Pancreas (tissue), 10 donors: ENCODE measurements around the gene MAP3K12. TPM values are rescaled to one million over a fixed set of nuclear protein-coding genes. Genes with fewer than 3 reads are reported as not detected.

Source experiments
- ATAC-seq, 4 donors: fragments of 200-7000 bp; cut with Tn5 transposase; one replicate each; pipeline versions ENCODE4 v1.8.0 to v1.9.1; 2020; ENCODE audit warnings: mild to moderate bottlenecking in 4 of 4, moderate library complexity in 4 of 4
- DNase-seq, 6 donors: peaks; one replicate each; pipeline ENCODE4 v3.0.0-alpha.2; 2020
- FAIRE-seq: peaks from 2 replicates; lab custom pipeline; 2012; peaks lifted over from hg19 to GRCh38; lab: Jason Lieb, UNC
- H3K27ac ChIP-seq, 4 donors: fragments of 200-600 bp; sonication (generic); 1 replicate in 3 of 4; 2 replicates in 1 of 4; pipeline versions ENCODE4 v1.5.0 to v1.8.0; 2020
- H3K27me3 ChIP-seq, 4 donors: fragments of 200-600 bp; one replicate each; pipeline ENCODE4 v1.8.0; 2021
- H3K36me3 ChIP-seq, 3 donors: fragments of 200-600 bp; sonication (generic) in 1 of 3; one replicate each; pipeline versions ENCODE4 v1.5.0 to v1.8.0; 2020 to 2021
- H3K4me1 ChIP-seq, 3 donors: fragments of 200-600 bp; one replicate each; pipeline ENCODE4 v1.8.0; 2021
- H3K4me3 ChIP-seq, 4 donors: fragments of 200-600 bp; sonication (generic) in 2 of 4; one replicate each; pipeline versions ENCODE4 v1.5.0 to v1.8.0; 2020 to 2021
- H3K9me3 ChIP-seq, 4 donors: fragments of 200-600 bp; one replicate each; pipeline ENCODE4 v1.8.0; 2021
- CTCF ChIP-seq, 4 donors: fragments of 200-600 bp; sonication (generic) in 3 of 4; IDR thresholded peaks; one replicate each; pipeline versions ENCODE4 v1.5.0 to v1.8.0; 2021; ENCODE audit warnings: antibody characterized with exemption in 4 of 4
- WGBS, 2 donors: extraction: QIAGEN DNeasy Blood & Tissue Kit; methylation state at CpG; one replicate each; pipeline ENCODE4 v1.1.7; 2013; 5-methylcytosine and 5-hydroxymethylcytosine counted together
- intact Hi-C, 3 donors: fragments of 100-400 bp; cut with DNase I; formaldehyde crosslinking; loops; one replicate each; pipeline versions ENCODE4 v1.11.1 to v1.14.2; 2022
- polyA plus RNA-seq, 2 donors: library from polyadenylated mRNA; stranded (reverse); fragments of 200-250 nt; gene quantifications; one replicate each; pipeline ENCODE4 v1.2.3, GENCODE V29; 2013
- total RNA-seq, 6 donors: library from RNA; stranded (reverse); fragmentation: NEBNext Ultra II Directional in 4 of 6; extraction: Animal tissue kit (Norgen Biotek cat#: 25700) in 4 of 6; gene quantifications; one replicate each; pipeline versions ENCODE4 v1.2.1 to v1.2.4, GENCODE V29; 2021 to 2023
- donor health status: healthy with polysubstance abuse.
- donor health status: DM: no; HTN: no; CAD: no; lungs with moderate emphysema.
- donor health status: DM: no; HTN: no; CAD: no.
- donor health status: control.
- donor health status: control.
- donor health status: Bipolar disorder and iron deficiency.
- donor health status: DM: yes; HTN: yes; CAD: no.
- donor health status: DM: no; HTN: no; CAD: no.
- donor health status: DM: no; HTN: no; CAD: no.
- donor health status: DM: yes; HTN: yes; CAD: no.

MAP3K12 gene
- total and polyA plus RNA-seq, 8 donors: 2.3 to 24.9 (median 4.7) TPM

GRCh38 chr12:53516758-53517455, 17.6 kb upstream of the MAP3K12 start:
- H3K27ac ChIP-seq: no peak overlapping the region
- peaks cover 8 to 59% (median 22%) of the 10 kb centered on the region in 3 donors for H3K36me3 ChIP-seq
- DNase-seq (no peak), ATAC-seq (no peak), FAIRE-seq (no peak)
- no peaks in the 10 kb centered on the region for H3K9me3 ChIP-seq
- no peak for TF ChIP-seq CTCF (IDR thresholded peaks at IDR 0.05)
- no peaks in the 10 kb centered on the region for H3K4me1 ChIP-seq
- no peak overlapping the region for H3K4me3 ChIP-seq
- no peaks in the 10 kb centered on the region for H3K27me3 ChIP-seq
- 86 to 87% methylated on average over 13 of the region's 13 CpGs for WGBS, 2 donors
- intact Hi-C loops: no loop called here

GRCh38 chr12:53515291-53515680, 16.0 kb upstream of the MAP3K12 start:
- intact Hi-C loops: no loop called here
- WGBS, 2 donors: 76 to 87% methylated on average over 2 of the region's 2 CpGs

GRCh38 chr12:53514628-53515290, 15.5 kb upstream of the MAP3K12 start:
- WGBS, 2 donors: 79 to 82% methylated on average over 6 of the region's 6 CpGs
- no peak for DNase-seq
- no peak overlapping the region for H3K4me3 ChIP-seq
- peaks cover 8 to 44% (median 15%) of the 10 kb centered on the region in 3 donors for H3K36me3 ChIP-seq
- H3K9me3 ChIP-seq: no peaks in the 10 kb centered on the region
- no peak for TF ChIP-seq CTCF (IDR thresholded peaks at IDR 0.05)
- intact Hi-C loops: no loop called here
- no peaks in the 10 kb centered on the region for H3K27me3 ChIP-seq
- H3K4me1 ChIP-seq: no peaks in the 10 kb centered on the region
- ATAC-seq: no peak
- no peak for FAIRE-seq
- H3K27ac ChIP-seq: no peak overlapping the region

More at GRCh38 chr12:53515291-53515680, 16.0 kb upstream of the MAP3K12 start:
- Histone ChIP-seq H3K9me3 (no peaks in the 10 kb centered on the region), H3K4me3 (no peak overlapping the region), H3K27me3 (no peaks in the 10 kb centered on the region), H3K4me1 (no peaks in the 10 kb centered on the region), H3K27ac (no peak overlapping the region), H3K36me3 (peaks cover 8 to 50% (median 20%) of the 10 kb centered on the region in 3 donors)
- DNase-seq (no peak), ATAC-seq (no peak), FAIRE-seq (no peak)
- no peak for TF ChIP-seq CTCF (IDR thresholded peaks at IDR 0.05)

- DNase-seq (no peak), ATAC-seq (no peak), FAIRE-seq (no peak)
- Histone ChIP-seq H3K9me3 (no peaks in the 10 kb centered on the region), H3K27ac (no peak overlapping the region), H3K4me3 (no peak overlapping the region), H3K27me3 (no peaks in the 10 kb centered on the region), H3K4me1 (no peaks in the 10 kb centered on the region), H3K36me3 (peaks cover 8 to 40% (median 15%) of the 10 kb centered on the region in 3 donors)
- TF ChIP-seq CTCF (IDR thresholded peaks at IDR 0.05): no peak
- WGBS, 2 donors: 72 to 76% methylated on average over 6 of the region's 6 CpGs
- intact Hi-C loops: no loop called here
Observed at GRCh38 chr12:53513712-53514410, 14.6 kb upstream of the MAP3K12 start.
